H1 (cell line): Measurements from ENCODE around the gene SCFD1. TPM values are rescaled to one million over a fixed set of nuclear protein-coding genes. Genes with fewer than 3 reads are reported as not detected.

Source experiments
- CBX8 ChIP-seq: fragments of 300-800, 300-1000 bp; sonication (generic); IDR thresholded peaks from 2 replicates; pipeline ENCODE4 v1.7.1; 2016; ENCODE audit warnings: low read depth, low read length, borderline replicate concordance
- NANOG ChIP-seq: IDR thresholded peaks from 2 replicates; pipeline ENCODE4 v1.6.1; 2011; ENCODE audit warnings: low read length, low read depth, mild to moderate bottlenecking, inconsistent platforms; ENCODE audit not compliant: insufficient read depth, poor library complexity, severe bottlenecking
- POU5F1 ChIP-seq: IDR thresholded peaks from 2 replicates; pipeline ENCODE4 v1.6.1; 2011; ENCODE audit warnings: low read depth, mild to moderate bottlenecking, low read length, moderate library complexity
- polyA plus RNA-seq, 7 experiments: library from polyadenylated mRNA; depleted of rRNA in 3 of 7; stranded (reverse) in 5 of 7; unstranded in 2 of 7; fragments of >200 nt in 5 of 7; fragments of 200-250 nt in 2 of 7; gene quantifications; 1 replicate in 5 of 7; 2 replicates in 1 of 7; 4 replicates in 1 of 7; pipeline versions ENCODE4 v1.2.1 to v1.2.3, GENCODE V29; 2011 to 2013; ENCODE audit warnings: missing spikeins in 2 of 7, mixed read lengths in 2 of 7
- total RNA-seq: library from RNA; stranded (reverse); fragmentation: NEBNext Ultra II Directional; extraction: Animal tissue kit (Norgen Biotek cat#: 25700); gene quantifications from 2 replicates; pipeline ENCODE4 v1.2.1, GENCODE V29; 2021

SCFD1 gene
- total and polyA plus RNA-seq, 2 of the 8 experiments (the other 6 are each of a cell fraction or from before 2014, with no cell fraction given), result 32.8 to 64.5 TPM

GRCh38 chr14:30669594-30669993 is 47.5 kb downstream of the SCFD1 start (continued):
- TF ChIP-seq NANOG, result no peak
- TF ChIP-seq CBX8, result no peak
- TF ChIP-seq POU5F1, result no peak
